Transverse colon (tissue), 4 donors: ENCODE results near the gene LDB2. TPM values are rescaled to one million over a fixed set of nuclear protein-coding genes. Genes with fewer than 3 reads are reported as not detected.

ENCODE experiments used
- DNase-seq: peaks from one replicate; pipeline ENCODE4 v3.0.0-alpha.2; 2019
- H3K27ac ChIP-seq, 4 donors: fragments of 200-600 bp; sonication (generic); 2 replicates each; pipeline ENCODE4 v1.5.1; 2016 to 2018; ENCODE audit warnings: inconsistent platforms in 4 of 4
- H3K27me3 ChIP-seq: fragments of 200-600 bp; sonication (generic); 2 replicates; pipeline ENCODE4 v1.5.1; 2017; ENCODE audit warnings: inconsistent platforms
- H3K36me3 ChIP-seq, 4 donors: fragments of 200-600 bp; sonication (generic); 2 replicates each; pipeline ENCODE4 v1.5.1; 2017 to 2019; ENCODE audit warnings: inconsistent platforms in 4 of 4
- H3K4me1 ChIP-seq, 4 donors: fragments of 200-600 bp; sonication (generic); 2 replicates each; pipeline ENCODE4 v1.5.1; 2017 to 2020; ENCODE audit warnings: inconsistent platforms in 4 of 4
- H3K4me3 ChIP-seq, 4 donors: fragments of 200-600 bp; sonication (generic); 1 replicate in 1 of 4; 2 replicates in 3 of 4; pipeline versions ENCODE4 v1.5.1 to v1.6.1; 2017 to 2019; ENCODE audit warnings: inconsistent platforms in 4 of 4
- H3K9me3 ChIP-seq, 2 donors: fragments of 200-600 bp; sonication (generic); 2 replicates each; pipeline ENCODE4 v1.5.1; 2017 to 2019; ENCODE audit warnings: inconsistent platforms in 2 of 2
- CTCF ChIP-seq, 5 experiments: fragments of 200-600 bp in 3 of 5; fragments of 450-650 bp in 2 of 5; sonication (generic) in 3 of 5; IDR thresholded peaks; 1 replicate in 2 of 5; 2 replicates in 3 of 5; pipeline ENCODE4 v1.5.1; 2016 to 2017; ENCODE audit warnings: antibody characterized with exemption in 5 of 5, inconsistent platforms in 3 of 5, mild to moderate bottlenecking in 2 of 5, moderate library complexity in 1 of 5
- EP300 ChIP-seq: sonication (generic); formaldehyde crosslinking; IDR thresholded peaks from one replicate; pipeline ENCODE4 v1.6.1; 2017; ENCODE audit warnings: antibody characterized with exemption, low read depth
- POLR2A ChIP-seq: fragments of 450-650 bp; IDR thresholded peaks from one replicate; pipeline ENCODE4 v1.6.1; 2016; ENCODE audit warnings: antibody characterized with exemption, mild to moderate bottlenecking, moderate library complexity
- POLR2AphosphoS5 ChIP-seq, 3 donors: sonication (generic); formaldehyde crosslinking; IDR thresholded peaks; one replicate each; pipeline ENCODE4 v1.6.1; 2016; ENCODE audit warnings: antibody characterized with exemption in 3 of 3
- WGBS, 2 donors: methylation state at CpG; one replicate each; pipeline ENCODE4 v1.1.5; 2018; ENCODE audit warnings: low coverage in 1 of 2; 5-methylcytosine and 5-hydroxymethylcytosine counted together
- in situ Hi-C, 4 donors: fragments of 200-750 bp; cut with MboI; loops; one replicate each; pipeline versions ENCODE4 v1.15.0 to v1.15.1; 2017; ENCODE audit warnings: low sequenced_read_pairs in 3 of 4, low pct_ligation_motif_present in 1 of 4, low pct_unique_long_range_greater_than_20kb in 1 of 4
- intact Hi-C: fragments of 100-400 bp; cut with DNase I; formaldehyde crosslinking; loops from one replicate; pipeline ENCODE4 v1.15.1; 2023; ENCODE audit warnings: low total_unique reads
- total RNA-seq, 4 donors: library from RNA; depleted of rRNA; stranded (reverse); fragments of >200 nt; gene quantifications; one replicate each; pipeline ENCODE4 v1.1.0, GENCODE V29; 2016

The LDB2 gene
- total RNA-seq, 4 donors from 2014 or later: 7.0 to 46.6 (median 8.9) TPM

DNA sequence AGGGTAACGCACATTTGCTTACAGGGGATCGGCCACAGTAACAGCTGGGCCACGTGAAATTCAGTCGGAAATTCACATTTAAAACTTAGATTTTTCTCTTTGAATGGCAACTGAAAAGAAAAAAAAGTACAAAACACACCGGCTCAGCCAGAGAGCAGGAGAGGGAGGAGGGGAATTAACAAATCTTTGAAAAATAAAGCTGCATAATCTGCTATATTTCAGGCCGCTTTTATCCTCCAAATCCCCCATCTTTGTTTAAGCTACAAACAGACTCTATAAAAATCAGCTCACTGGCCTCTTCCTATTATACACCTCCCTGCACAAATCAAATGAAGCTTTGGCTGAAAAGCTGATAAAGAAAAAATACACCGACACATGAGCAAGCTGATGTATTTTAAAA, 169.1 kb downstream of the LDB2 start:
- Histone ChIP-seq H3K36me3 (no peaks in the 10 kb centered on the region), H3K4me1 (no peaks in the 10 kb centered on the region), H3K27ac (no peak overlapping the region), H3K4me3 (no peak overlapping the region), H3K9me3 (no peaks in the 10 kb centered on the region), H3K27me3 (no peaks in the 10 kb centered on the region)
- DNase-seq: no peak
- in situ Hi-C loops (no loop called here), intact Hi-C loops (no loop called here)
- WGBS, 2 donors: 73 to 84% methylated on average over 7 of the region's 7 CpGs
- TF ChIP-seq CTCF (IDR thresholded peaks at IDR 0.05) (no peak), POLR2AphosphoS5 (IDR thresholded peaks at IDR 0.05) (no peak), EP300 (no peak), POLR2A (no peak)

DNA sequence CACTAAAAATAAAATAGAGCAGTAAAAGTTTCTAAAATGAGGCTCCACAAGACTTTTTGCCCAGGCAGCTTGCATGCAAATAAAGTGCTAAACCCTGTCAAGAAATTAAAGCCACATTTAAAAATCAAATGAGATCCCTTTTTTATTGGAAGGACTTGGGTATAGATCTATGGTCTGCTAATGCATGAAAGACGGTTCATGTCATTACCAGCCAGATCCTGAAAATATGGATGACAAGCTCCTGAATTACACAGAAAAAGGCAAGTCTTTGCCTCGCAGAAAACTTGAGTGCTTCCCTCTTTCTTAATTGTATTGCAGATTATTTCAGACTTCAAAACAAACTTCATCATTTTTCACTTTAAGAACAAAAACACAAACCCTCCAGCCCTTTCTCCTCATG, 169.6 kb downstream of the LDB2 start:
- in situ Hi-C loops: no loop called here
- TF ChIP-seq POLR2A (no peak), POLR2AphosphoS5 (IDR thresholded peaks at IDR 0.05) (no peak), EP300 (no peak), CTCF (IDR thresholded peaks at IDR 0.05) (no peak)
- no peaks in the 10 kb centered on the region for H3K36me3 ChIP-seq
- no peaks in the 10 kb centered on the region for H3K4me1 ChIP-seq
- no peaks in the 10 kb centered on the region for H3K27me3 ChIP-seq
- DNase-seq: no peak
- intact Hi-C loops: no loop called here
- H3K9me3 ChIP-seq: no peaks in the 10 kb centered on the region
- H3K27ac ChIP-seq: no peak overlapping the region
- no peak overlapping the region for H3K4me3 ChIP-seq
- WGBS, 2 donors: 61 to 74% methylated on average over 2 of the region's 2 CpGs

GRCh38 chr4:16728111-16728510, 170.3 kb downstream of the LDB2 start:
- intact Hi-C loops: no loop called here
- no peak for DNase-seq
- H3K27ac ChIP-seq: no peak overlapping the region
- no peak overlapping the region for H3K4me3 ChIP-seq
- H3K9me3 ChIP-seq: no peaks in the 10 kb centered on the region
- no peaks in the 10 kb centered on the region for H3K27me3 ChIP-seq
- no peaks in the 10 kb centered on the region for H3K36me3 ChIP-seq
- in situ Hi-C loops: no loop called here
- TF ChIP-seq POLR2AphosphoS5 (IDR thresholded peaks at IDR 0.05): no peak
- TF ChIP-seq CTCF (IDR thresholded peaks at IDR 0.05): no peak
- no peak for TF ChIP-seq EP300
- TF ChIP-seq POLR2A: no peak
- H3K4me1 ChIP-seq: no peaks in the 10 kb centered on the region

- Histone ChIP-seq H3K9me3 (no peaks in the 10 kb centered on the region), H3K36me3 (no peaks in the 10 kb centered on the region), H3K4me1 (no peaks in the 10 kb centered on the region), H3K27ac (no peak overlapping the region), H3K4me3 (no peak overlapping the region), H3K27me3 (no peaks in the 10 kb centered on the region)
- intact Hi-C loops: no loop called here
- DNase-seq: no peak
- no peak for TF ChIP-seq POLR2A
- no peak for TF ChIP-seq EP300
- no peak for TF ChIP-seq POLR2AphosphoS5 (IDR thresholded peaks at IDR 0.05)
- no peak for TF ChIP-seq CTCF (IDR thresholded peaks at IDR 0.05)
- in situ Hi-C loops: no loop called here
- WGBS, 2 donors: 40 to 70% methylated on average over 1 to 6 of the region's 6 CpGs
Measured at GRCh38 chr4:16727218-16727617, 171.2 kb downstream of the LDB2 start.
